Calu3 (cell line): Measurements from ENCODE around the gene LRIG2. TPM values are rescaled to one million over a fixed set of nuclear protein-coding genes. Genes with fewer than 3 reads are reported as not detected.

Experiments used
- BruUV-seq: library from RNA; stranded (reverse); fragments of 400-500 nt; replicated peaks from 2 replicates; lab custom pipeline; 2021; lab: Mats Ljungman, UMichigan
- CTCF ChIA-PET: fragments of 300-600 bp; sonication (Branson Sonifier 250); formaldehyde crosslinking; loops from one replicate; lab custom pipeline; 2022; ENCODE audit warnings: antibody characterized with exemption; lab: Charles Lee
- DNase-seq: peaks from one replicate; pipeline ENCODE4 v3.0.0; 2022
- H3K27ac Mint-ChIP-seq: one replicate; pipeline ENCODE4 v1.8.0; 2022; ENCODE audit warnings: mixed read lengths; ENCODE audit not compliant: unreplicated experiment
- H3K27me3 Mint-ChIP-seq: one replicate; pipeline ENCODE4 v1.8.0; 2022; ENCODE audit warnings: mixed read lengths; ENCODE audit not compliant: unreplicated experiment
- H3K36me3 Mint-ChIP-seq: one replicate; pipeline ENCODE4 v1.8.0; 2022; ENCODE audit warnings: mild to moderate bottlenecking, moderate library complexity, mixed read lengths; ENCODE audit not compliant: insufficient read depth, unreplicated experiment
- H3K4me1 Mint-ChIP-seq: one replicate; pipeline ENCODE4 v1.8.0; 2022; ENCODE audit warnings: mild to moderate bottlenecking, low read depth, mixed read lengths; ENCODE audit not compliant: unreplicated experiment
- H3K4me3 Mint-ChIP-seq: one replicate; pipeline ENCODE4 v1.8.0; 2022; ENCODE audit warnings: mild to moderate bottlenecking, low read depth, moderate library complexity, mixed read lengths; ENCODE audit not compliant: unreplicated experiment
- H3K9me3 Mint-ChIP-seq: one replicate; pipeline ENCODE4 v1.8.0; 2022; ENCODE audit warnings: low read depth, mixed read lengths; ENCODE audit not compliant: unreplicated experiment
- intact Hi-C: fragments of 100-400 bp; cut with micrococcal nuclease; formaldehyde crosslinking; loops from one replicate; pipeline ENCODE4 v1.10.0; 2022; ENCODE audit not compliant: unreplicated experiment
- total RNA-seq: library from RNA; stranded (reverse); gene quantifications from 2 replicates; pipeline ENCODE4 v1.2.3, GENCODE V29; 2022
- TF ChIP-seq, protein P1 (sequence below): fragments of 200-600 bp; IDR thresholded peaks from one replicate; pipeline ENCODE4 v1.8.0; 2022; ENCODE audit warnings: antibody characterized with exemption; ENCODE audit not compliant: unreplicated experiment

Gene LRIG2
- total RNA-seq, 1 experiment from 2014 or later: 11.0 TPM

DNA sequence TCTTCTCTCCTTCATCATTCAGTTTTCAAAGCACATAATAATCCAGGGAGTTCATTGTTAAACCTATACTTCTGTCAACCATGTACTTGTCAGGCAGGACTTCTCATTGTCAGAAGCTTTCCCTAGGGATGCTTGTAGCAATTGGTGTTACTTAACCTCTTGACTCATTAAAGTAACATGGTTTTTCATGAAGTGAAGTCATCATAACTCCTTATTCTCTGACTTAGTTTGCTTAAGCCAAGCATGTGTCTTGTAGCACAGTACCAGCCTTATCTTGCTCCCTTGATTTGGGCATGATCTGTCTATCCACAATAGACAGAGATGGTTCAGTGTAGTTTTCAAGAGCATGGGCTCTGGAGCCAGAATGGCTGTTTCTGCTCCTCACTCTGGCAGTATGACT, 45.3 kb downstream of the LRIG2 start:
- Mint-ChIP-seq H3K27ac (no peak overlapping the region), H3K4me1 (no peaks in the 10 kb centered on the region), H3K9me3 (no peaks in the 10 kb centered on the region), H3K27me3 (no peaks in the 10 kb centered on the region), H3K36me3 (peaks cover 36% of the 10 kb centered on the region), H3K4me3 (no peak overlapping the region)
- CTCF ChIA-PET: interaction anchor here (0.6 kb wide), 1 partner anchor 17 kb away, joined by 5 read pairs; no protein-coding TSS in a partner anchor
- no TSS peak for BruUV-seq
- intact Hi-C loops: no loop called here
- DNase-seq: no peak
- TF ChIP-seq, protein P1, sequence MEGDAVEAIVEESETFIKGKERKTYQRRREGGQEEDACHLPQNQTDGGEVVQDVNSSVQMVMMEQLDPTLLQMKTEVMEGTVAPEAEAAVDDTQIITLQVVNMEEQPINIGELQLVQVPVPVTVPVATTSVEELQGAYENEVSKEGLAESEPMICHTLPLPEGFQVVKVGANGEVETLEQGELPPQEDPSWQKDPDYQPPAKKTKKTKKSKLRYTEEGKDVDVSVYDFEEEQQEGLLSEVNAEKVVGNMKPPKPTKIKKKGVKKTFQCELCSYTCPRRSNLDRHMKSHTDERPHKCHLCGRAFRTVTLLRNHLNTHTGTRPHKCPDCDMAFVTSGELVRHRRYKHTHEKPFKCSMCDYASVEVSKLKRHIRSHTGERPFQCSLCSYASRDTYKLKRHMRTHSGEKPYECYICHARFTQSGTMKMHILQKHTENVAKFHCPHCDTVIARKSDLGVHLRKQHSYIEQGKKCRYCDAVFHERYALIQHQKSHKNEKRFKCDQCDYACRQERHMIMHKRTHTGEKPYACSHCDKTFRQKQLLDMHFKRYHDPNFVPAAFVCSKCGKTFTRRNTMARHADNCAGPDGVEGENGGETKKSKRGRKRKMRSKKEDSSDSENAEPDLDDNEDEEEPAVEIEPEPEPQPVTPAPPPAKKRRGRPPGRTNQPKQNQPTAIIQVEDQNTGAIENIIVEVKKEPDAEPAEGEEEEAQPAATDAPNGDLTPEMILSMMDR: no peak

DNA sequence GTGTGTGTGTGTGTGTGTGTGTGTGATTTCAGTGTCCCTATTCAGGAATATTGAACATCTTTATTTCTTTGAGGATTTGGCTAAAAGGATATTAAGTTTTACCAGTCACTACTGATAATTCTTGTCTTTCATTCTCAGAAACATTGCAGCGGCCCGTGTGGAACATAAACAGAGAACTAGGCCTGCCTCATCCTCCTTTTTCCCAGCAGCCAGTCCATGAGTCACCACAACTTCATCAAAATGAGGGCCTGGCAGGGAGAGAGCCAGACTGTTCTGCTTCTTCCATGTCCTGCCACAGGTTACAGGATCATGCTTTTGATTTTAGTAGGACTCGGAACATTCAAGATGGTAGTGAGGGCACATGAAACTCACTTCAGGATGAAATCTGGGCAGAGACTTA, 50.7 kb downstream of the LRIG2 start:
- H3K9me3 Mint-ChIP-seq: no peaks in the 10 kb centered on the region
- H3K36me3 Mint-ChIP-seq: peaks cover 56% of the 10 kb centered on the region
- intact Hi-C loops: no loop called here
- no peak overlapping the region for H3K4me3 Mint-ChIP-seq
- CTCF ChIA-PET: no interaction called here
- H3K27me3 Mint-ChIP-seq: no peaks in the 10 kb centered on the region
- H3K4me1 Mint-ChIP-seq: no peaks in the 10 kb centered on the region
- H3K27ac Mint-ChIP-seq: no peak overlapping the region
- TF ChIP-seq, protein P1: no peak
- no TSS peak for BruUV-seq
- DNase-seq: no peak

DNA sequence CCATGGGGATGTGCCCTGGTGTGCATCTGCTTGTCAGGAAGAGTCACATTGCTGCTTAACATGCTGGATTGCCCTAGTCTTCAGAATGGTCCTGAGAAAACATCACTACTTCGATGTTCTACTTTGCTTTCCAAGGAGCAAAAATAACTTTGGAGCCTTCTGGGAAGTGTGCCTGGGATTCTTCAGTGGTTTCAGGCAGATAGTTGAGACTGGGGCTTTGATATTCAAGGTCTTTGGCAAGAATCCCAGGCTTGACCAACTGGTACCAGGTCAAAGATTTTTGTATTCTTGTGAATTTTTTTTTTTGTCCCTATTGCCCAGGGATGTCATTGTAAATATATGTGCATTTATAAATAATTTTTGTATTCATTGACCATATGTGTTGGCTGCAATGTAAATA, 51.4 kb downstream of the LRIG2 start:
- Mint-ChIP-seq H3K9me3 (no peaks in the 10 kb centered on the region), H3K4me3 (no peak overlapping the region), H3K4me1 (no peaks in the 10 kb centered on the region), H3K36me3 (peaks cover 55% of the 10 kb centered on the region), H3K27ac (no peak overlapping the region), H3K27me3 (no peaks in the 10 kb centered on the region)
- no peak for DNase-seq
- CTCF ChIA-PET: no interaction called here
- TF ChIP-seq, protein P1: no peak
- intact Hi-C loops: no loop called here
- no TSS peak for BruUV-seq

DNA sequence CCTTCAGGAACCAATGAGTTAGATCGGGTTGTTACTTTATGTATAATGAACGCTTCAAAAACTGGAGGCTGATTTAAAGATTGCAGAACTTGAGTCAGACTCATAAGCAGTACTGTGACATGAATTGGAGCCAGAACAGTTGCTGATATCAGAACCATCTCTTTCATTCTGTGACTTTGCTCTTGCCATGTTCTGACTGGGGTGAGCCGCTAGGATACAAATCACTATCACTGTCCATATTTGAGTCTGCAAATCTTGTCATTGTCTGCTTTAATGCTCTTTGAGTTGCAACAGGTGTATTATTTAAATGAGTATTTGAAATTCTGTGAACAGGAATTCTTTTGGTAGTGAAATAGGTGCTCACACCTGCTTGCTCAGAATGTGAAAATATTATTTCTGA, 52.5 kb downstream of the LRIG2 start:
- Mint-ChIP-seq H3K27me3 (no peaks in the 10 kb centered on the region), H3K4me1 (no peaks in the 10 kb centered on the region), H3K36me3 (peaks cover 58% of the 10 kb centered on the region), H3K9me3 (no peaks in the 10 kb centered on the region), H3K27ac (no peak overlapping the region), H3K4me3 (no peak overlapping the region)
- TF ChIP-seq, protein P1: no peak
- DNase-seq: no peak
- BruUV-seq: no TSS peak
- intact Hi-C loops: no loop called here
- CTCF ChIA-PET: no interaction called here
